B cell (primary cell): Measurements from ENCODE around the gene MYRIP. TPM values are rescaled to one million over a fixed set of nuclear protein-coding genes. Genes with fewer than 3 reads are reported as not detected.

Source experiments
- ATAC-seq: fragments of 200-7000 bp; cut with Tn5 transposase; one replicate; pipeline ENCODE4 v1.10.0; 2021; ENCODE audit warnings: low read depth, mild to moderate bottlenecking, moderate number of reproducible peaks, moderate library complexity
- CTCF ChIA-PET: fragments of 350-600 bp; sonication (Branson Sonifier 250); formaldehyde crosslinking; loops from one replicate; lab custom pipeline; 2021; ENCODE audit warnings: antibody characterized with exemption, inconsistent platforms; lab: Charles Lee
- POLR2A ChIA-PET: fragments of 350-600 bp; sonication (Branson Sonifier 250); formaldehyde crosslinking; loops from one replicate; lab custom pipeline; 2021; ENCODE audit warnings: antibody characterized with exemption; lab: Charles Lee
- DNase-seq: peaks from one replicate; pipeline ENCODE4 v3.0.0; 2013
- H2AFZ ChIP-seq: 2 replicates; pipeline ENCODE4 v1.6.1; 2012; ENCODE audit warnings: mild to moderate bottlenecking, low read depth, low read length; ENCODE audit not compliant: insufficient read depth, poor library complexity, severe bottlenecking
- H3K27ac ChIP-seq, 2 donors: 1 replicate in 1 of 2; 2 replicates in 1 of 2; pipeline ENCODE4 v1.5.1; 2012 to 2013; ENCODE audit warnings: low read length in 2 of 2, mild to moderate bottlenecking in 2 of 2, moderate library complexity in 1 of 2
- H3K27me3 ChIP-seq, 4 experiments: fragments of 200-600 bp in 1 of 4; sonication (generic) in 1 of 4; replicated peaks in 1 of 4; 1 replicate in 2 of 4; 2 replicates in 2 of 4; pipeline versions ENCODE4 v1.6.1 to v1.7.0; 2013 to 2016; ENCODE audit warnings: low read length in 3 of 4, mild to moderate bottlenecking in 2 of 4, mixed read lengths in 1 of 4, moderate library complexity in 1 of 4; ENCODE audit not compliant: insufficient read depth in 4 of 4, control insufficient read depth in 3 of 4; ENCODE audit errors: control extremely low read depth in 1 of 4
- H3K36me3 ChIP-seq, 2 experiments: replicated peaks in 1 of 2; 1 replicate in 1 of 2; 2 replicates in 1 of 2; pipeline versions ENCODE4 v1.6.1 to v1.7.1; 2013; ENCODE audit warnings: low read length in 1 of 2; ENCODE audit not compliant: insufficient read depth in 2 of 2, control insufficient read depth in 1 of 2; ENCODE audit errors: control extremely low read depth in 1 of 2, extremely low read depth in 1 of 2
- H3K4me1 ChIP-seq, 2 donors: fragments of 200-600 bp in 1 of 2; sonication (generic) in 1 of 2; 1 replicate in 1 of 2; 2 replicates in 1 of 2; pipeline versions ENCODE4 v1.5.1 to v1.6.1; 2013 to 2017; ENCODE audit warnings: low read length in 2 of 2; ENCODE audit not compliant: control insufficient read depth in 2 of 2, insufficient read depth in 2 of 2
- H3K4me2 ChIP-seq: replicated peaks from 2 replicates; pipeline ENCODE3; 2012; ENCODE audit warnings: mild to moderate bottlenecking, low read depth, low read length; ENCODE audit not compliant: poor library complexity, severe bottlenecking
- H3K4me3 ChIP-seq, 5 experiments: fragments of 200-600 bp in 1 of 5; sonication (generic) in 1 of 5; 1 replicate in 3 of 5; 2 replicates in 2 of 5; pipeline versions ENCODE4 v1.5.1 to v1.7.0; 2011 to 2016; ENCODE audit warnings: low read length in 4 of 5, mild to moderate bottlenecking in 4 of 5, low read depth in 2 of 5, control low read depth in 1 of 5, moderate library complexity in 1 of 5; ENCODE audit not compliant: insufficient read depth in 1 of 5; ENCODE audit errors: control extremely low read depth in 1 of 5, extremely low read depth in 1 of 5
- H3K79me2 ChIP-seq: fragments of 200-600 bp; sonication (generic); one replicate; pipeline ENCODE4 v1.6.0; 2016; ENCODE audit warnings: low read length; ENCODE audit not compliant: control insufficient read depth, insufficient read depth
- H3K9ac ChIP-seq: fragments of 200-600 bp; sonication (generic); 2 replicates; pipeline ENCODE4 v1.6.1; 2017; ENCODE audit warnings: mild to moderate bottlenecking, low read length, moderate library complexity
- H3K9me3 ChIP-seq, 3 donors: one replicate each; pipeline versions ENCODE4 v1.6.1 to v1.7.1; 2013; ENCODE audit warnings: low read length in 2 of 3; ENCODE audit not compliant: control insufficient read depth in 2 of 3, insufficient read depth in 1 of 3; ENCODE audit errors: control extremely low read depth in 1 of 3
- H4K20me1 ChIP-seq: 2 replicates; pipeline ENCODE4 v1.6.0; 2012; ENCODE audit warnings: mild to moderate bottlenecking, low read length; ENCODE audit not compliant: insufficient read depth, control insufficient read depth, poor library complexity, severe bottlenecking
- H3K27ac Mint-ChIP-seq: one replicate; pipeline ENCODE4 v1.8.0; 2021; ENCODE audit warnings: mixed read lengths
- H3K27me3 Mint-ChIP-seq: one replicate; pipeline ENCODE4 v1.8.0; 2021; ENCODE audit warnings: mixed read lengths
- H3K4me1 Mint-ChIP-seq: one replicate; pipeline ENCODE4 v1.8.0; 2021; ENCODE audit warnings: mixed read lengths
- H3K4me3 Mint-ChIP-seq: one replicate; pipeline ENCODE4 v1.8.0; 2021; ENCODE audit warnings: mixed read lengths
- H3K9me3 Mint-ChIP-seq: one replicate; pipeline ENCODE4 v1.8.0; 2022; ENCODE audit warnings: mixed read lengths; ENCODE audit not compliant: insufficient read depth
- EZH2 ChIP-seq: IDR thresholded peaks from 2 replicates; pipeline ENCODE4 v1.6.1; 2012; ENCODE audit warnings: borderline replicate concordance, low read depth, mild to moderate bottlenecking, moderate library complexity, low read length; ENCODE audit not compliant: insufficient read depth, poor library complexity, severe bottlenecking
- WGBS: methylation state at CpG from one replicate; pipeline ENCODE4 v1.1.5; 2013; ENCODE audit warnings: missing lambda C conversion rate; ENCODE audit not compliant: insufficient coverage; 5-methylcytosine and 5-hydroxymethylcytosine counted together
- intact Hi-C: fragments of 100-400 bp; cut with micrococcal nuclease; formaldehyde crosslinking; loops from one replicate; pipeline ENCODE4 v1.10.0; 2022
- polyA plus RNA-seq: library from polyadenylated mRNA; depleted of rRNA; stranded (reverse); fragments of >200 nt; gene quantifications from 2 replicates; pipeline ENCODE4 v1.2.3, GENCODE V29; 2012
- total RNA-seq, 2 donors: library from RNA; stranded (reverse); fragments of 120-200 nt in 1 of 2; gene quantifications; 1 replicate in 1 of 2; 2 replicates in 1 of 2; pipeline versions ENCODE4 v1.2.3 to v1.2.4, GENCODE V29; 2013 to 2022
- TF ChIP-seq, protein P1 (sequence below): fragments of 200-600 bp; IDR thresholded peaks from one replicate; pipeline ENCODE4 v1.8.0; 2022; ENCODE audit warnings: antibody characterized with exemption, mild to moderate bottlenecking

Gene MYRIP
- total and polyA plus RNA-seq, 2 donors (not counting 1 experiment from before 2014, with no cell fraction given) = 0.03 to 0.10 TPM

DNA sequence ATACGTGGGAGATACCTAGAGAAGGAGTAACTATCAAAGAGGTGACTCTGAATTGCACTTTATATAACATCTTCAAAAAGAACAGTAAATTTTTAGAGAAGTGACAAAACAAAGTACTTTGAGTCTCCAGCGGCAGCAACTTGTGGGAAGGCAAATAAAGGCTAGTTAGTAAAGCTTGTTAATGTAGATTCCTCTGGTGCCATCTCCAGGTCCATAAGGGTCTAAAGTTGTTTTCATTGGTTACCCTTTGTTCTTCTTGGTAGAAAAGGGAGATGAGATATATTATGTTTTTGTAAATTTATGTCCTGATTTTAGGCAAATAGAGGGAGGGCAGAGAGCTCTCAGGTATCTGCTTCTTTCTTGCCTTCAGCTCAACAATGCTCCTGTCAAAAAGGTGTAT lies 161.6 kb downstream of the MYRIP start:
- no peaks in the 10 kb centered on the region for H3K4me1 ChIP-seq
- TF ChIP-seq, protein P1, sequence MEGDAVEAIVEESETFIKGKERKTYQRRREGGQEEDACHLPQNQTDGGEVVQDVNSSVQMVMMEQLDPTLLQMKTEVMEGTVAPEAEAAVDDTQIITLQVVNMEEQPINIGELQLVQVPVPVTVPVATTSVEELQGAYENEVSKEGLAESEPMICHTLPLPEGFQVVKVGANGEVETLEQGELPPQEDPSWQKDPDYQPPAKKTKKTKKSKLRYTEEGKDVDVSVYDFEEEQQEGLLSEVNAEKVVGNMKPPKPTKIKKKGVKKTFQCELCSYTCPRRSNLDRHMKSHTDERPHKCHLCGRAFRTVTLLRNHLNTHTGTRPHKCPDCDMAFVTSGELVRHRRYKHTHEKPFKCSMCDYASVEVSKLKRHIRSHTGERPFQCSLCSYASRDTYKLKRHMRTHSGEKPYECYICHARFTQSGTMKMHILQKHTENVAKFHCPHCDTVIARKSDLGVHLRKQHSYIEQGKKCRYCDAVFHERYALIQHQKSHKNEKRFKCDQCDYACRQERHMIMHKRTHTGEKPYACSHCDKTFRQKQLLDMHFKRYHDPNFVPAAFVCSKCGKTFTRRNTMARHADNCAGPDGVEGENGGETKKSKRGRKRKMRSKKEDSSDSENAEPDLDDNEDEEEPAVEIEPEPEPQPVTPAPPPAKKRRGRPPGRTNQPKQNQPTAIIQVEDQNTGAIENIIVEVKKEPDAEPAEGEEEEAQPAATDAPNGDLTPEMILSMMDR = no peak
- TF ChIP-seq EZH2 = no peak
- no peaks in the 10 kb centered on the region for H3K79me2 ChIP-seq
- intact Hi-C loops = no loop called here
- H4K20me1 ChIP-seq = no peaks in the 10 kb centered on the region
- CTCF ChIA-PET = interaction anchor here (1.0 kb wide), 1 partner anchor 13 kb away, joined by 3 read pairs; no protein-coding TSS in a partner anchor
- Mint-ChIP-seq H3K4me3 (no peak overlapping the region), H3K9me3 (peaks cover 2% of the 10 kb centered on the region), H3K27me3 (peaks cover 17% of the 10 kb centered on the region), H3K27ac (no peak overlapping the region), H3K4me1 (no peaks in the 10 kb centered on the region)
- no peak overlapping the region for H2AFZ ChIP-seq
- H3K9me3 ChIP-seq = no peaks in the 10 kb centered on the region
- no peak overlapping the region for H3K4me3 ChIP-seq
- H3K27me3 ChIP-seq = no peaks in the 10 kb centered on the region
- no peak for DNase-seq
- WGBS = 100% methylated on average over 1 of the region's 2 CpGs
- POLR2A ChIA-PET = no interaction called here
- no peak for ATAC-seq
- H3K4me2 ChIP-seq = no peak overlapping the region
- no peaks in the 10 kb centered on the region for H3K36me3 ChIP-seq
- no peak overlapping the region for H3K9ac ChIP-seq
- H3K27ac ChIP-seq = no peak overlapping the region

DNA sequence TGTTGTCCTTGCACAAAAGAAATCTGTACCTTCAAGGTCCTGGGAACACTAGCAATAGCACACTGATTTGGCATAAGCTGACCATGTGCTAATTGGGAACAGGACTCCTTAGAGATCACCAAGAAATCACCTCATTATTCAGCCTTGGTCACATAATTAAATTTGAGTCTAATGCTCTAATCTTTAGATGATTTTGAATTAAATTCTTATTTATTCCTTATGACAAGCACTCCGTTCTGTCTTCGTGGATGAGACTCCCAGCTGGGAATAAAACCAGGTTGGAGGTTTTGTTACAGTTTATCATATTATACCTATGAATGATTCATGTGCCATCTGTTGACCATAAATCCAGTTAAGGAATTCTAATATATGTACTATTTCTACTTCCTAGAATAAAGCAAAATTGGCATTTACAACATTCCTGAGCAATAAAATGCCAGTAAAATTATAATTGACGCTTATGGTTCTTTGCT lies 162.2 kb downstream of the MYRIP start:
- ATAC-seq = no peak
- intact Hi-C loops = no loop called here
- no peak overlapping the region for H3K4me3 ChIP-seq
- no peaks in the 10 kb centered on the region for H3K79me2 ChIP-seq
- no peaks in the 10 kb centered on the region for H3K9me3 ChIP-seq
- H3K36me3 ChIP-seq = no peaks in the 10 kb centered on the region
- no CpG with 5 or more reads among the region's 3 CpGs for WGBS
- ChIA-PET POLR2A (no interaction called here), CTCF (interaction anchor here (1.0 kb wide), 1 partner anchor 12 kb away, joined by 3 read pairs; no protein-coding TSS in a partner anchor)
- no peaks in the 10 kb centered on the region for H4K20me1 ChIP-seq
- no peaks in the 10 kb centered on the region for H3K27me3 ChIP-seq
- H3K27me3 Mint-ChIP-seq = peaks cover 17% of the 10 kb centered on the region
- no peak for DNase-seq
- TF ChIP-seq, protein P1 = no peak
- TF ChIP-seq EZH2 = no peak
- H3K4me2 ChIP-seq = no peak overlapping the region
- no peak overlapping the region for H3K9ac ChIP-seq
- H3K4me1 Mint-ChIP-seq = no peaks in the 10 kb centered on the region
- H3K9me3 Mint-ChIP-seq = peaks cover 2% of the 10 kb centered on the region
- H2AFZ ChIP-seq = no peak overlapping the region
- no peak overlapping the region for H3K4me3 Mint-ChIP-seq
- no peaks in the 10 kb centered on the region for H3K4me1 ChIP-seq
- H3K27ac Mint-ChIP-seq = no peak overlapping the region
- no peak overlapping the region for H3K27ac ChIP-seq
